Keratinocyte (primary cell): ENCODE results near the gene DNPH1. TPM values are rescaled to one million over a fixed set of nuclear protein-coding genes. Genes with fewer than 3 reads are reported as not detected.

Source experiments
- DNase-seq: peaks from one replicate; pipeline ENCODE4 v3.0.0-alpha.2; 2011; ENCODE audit warnings: low read depth, missing footprints, low spot score
- FAIRE-seq: peaks from 2 replicates; lab custom pipeline; 2011; peaks lifted over from hg19 to GRCh38; lab: Jason Lieb, UNC
- H2AFZ ChIP-seq: 2 replicates; pipeline ENCODE4 v1.6.0; 2012; ENCODE audit warnings: low read length, control low read depth, inconsistent platforms; ENCODE audit not compliant: control insufficient read depth
- H3K27ac ChIP-seq: 2 replicates; pipeline ENCODE4 v1.5.1; 2011; ENCODE audit warnings: low read length; ENCODE audit not compliant: control insufficient read depth, insufficient read depth
- H3K27me3 ChIP-seq: 3 replicates; pipeline ENCODE4 v1.6.0; 2011; ENCODE audit warnings: low read length; ENCODE audit not compliant: control insufficient read depth, insufficient read depth; ENCODE audit errors: extremely low read depth
- H3K36me3 ChIP-seq, 2 experiments: 2 replicates in 1 of 2; 3 replicates in 1 of 2; pipeline ENCODE4 v1.5.1; 2011; ENCODE audit warnings: low read length in 2 of 2, mild to moderate bottlenecking in 1 of 2; ENCODE audit not compliant: control insufficient read depth in 2 of 2, insufficient read depth in 2 of 2; ENCODE audit errors: extremely low read depth in 1 of 2
- H3K4me1 ChIP-seq: 3 replicates; pipeline ENCODE4 v1.5.1; 2011; ENCODE audit warnings: low read length; ENCODE audit not compliant: control insufficient read depth, insufficient read depth; ENCODE audit errors: extremely low read depth
- H3K4me2 ChIP-seq: 3 replicates; pipeline ENCODE4 v1.6.0; 2011; ENCODE audit warnings: low read depth, low read length; ENCODE audit not compliant: control insufficient read depth, insufficient read depth; ENCODE audit errors: extremely low read depth
- H3K4me3 ChIP-seq, 3 experiments: fragments of 200-600 bp in 1 of 3; sonication (generic) in 1 of 3; 2 replicates in 2 of 3; 3 replicates in 1 of 3; pipeline ENCODE4 v1.5.1; 2011 to 2016; ENCODE audit warnings: low read length in 3 of 3, mild to moderate bottlenecking in 3 of 3, control low read depth in 2 of 3, inconsistent platforms in 1 of 3, low read depth in 1 of 3, mixed read lengths in 1 of 3, mixed run types in 1 of 3, moderate library complexity in 1 of 3; ENCODE audit not compliant: control insufficient read depth in 2 of 3, insufficient read depth in 2 of 3; ENCODE audit errors: extremely low read depth in 1 of 3
- H3K79me2 ChIP-seq: 2 replicates; pipeline ENCODE4 v1.6.0; 2012; ENCODE audit warnings: low read length; ENCODE audit not compliant: control insufficient read depth, insufficient read depth
- H3K9ac ChIP-seq: 3 replicates; pipeline ENCODE4 v1.6.0; 2011; ENCODE audit warnings: low read length; ENCODE audit not compliant: control insufficient read depth, insufficient read depth; ENCODE audit errors: extremely low read depth
- H3K9me1 ChIP-seq: 3 replicates; pipeline ENCODE4 v1.6.0; 2011; ENCODE audit warnings: low read length; ENCODE audit not compliant: control insufficient read depth, insufficient read depth; ENCODE audit errors: extremely low read depth
- H3K9me3 ChIP-seq: 2 replicates; pipeline ENCODE4 v1.5.1; 2012; ENCODE audit warnings: low read depth, low read length; ENCODE audit not compliant: control insufficient read depth
- H4K20me1 ChIP-seq: 3 replicates; pipeline ENCODE4 v1.6.0; 2011; ENCODE audit warnings: low read length; ENCODE audit not compliant: control insufficient read depth, insufficient read depth; ENCODE audit errors: extremely low read depth
- CTCF ChIP-seq, 3 experiments: IDR thresholded peaks in 1 of 3; conservative IDR thresholded peaks in 1 of 3; optimal IDR thresholded peaks in 1 of 3; 2 replicates in 2 of 3; 3 replicates in 1 of 3; pipeline versions ENCODE3 to v1.5.1; 2011; ENCODE audit warnings: low read length in 3 of 3, mild to moderate bottlenecking in 3 of 3, moderate library complexity in 2 of 3, control low read depth in 1 of 3, inconsistent platforms in 1 of 3; ENCODE audit not compliant: insufficient read depth in 2 of 3; ENCODE audit errors: extremely low read depth in 1 of 3
- EZH2 ChIP-seq: IDR thresholded peaks from one replicate; pipeline ENCODE4 v1.6.1; 2012; ENCODE audit warnings: inconsistent platforms, mild to moderate bottlenecking, low read length, moderate library complexity
- dilution Hi-C: fragments of 300-500 bp; cut with MboI; formaldehyde crosslinking; loops from one replicate; pipeline ENCODE4 v1.7.0; 2020; ENCODE audit warnings: low sequenced_read_pairs; ENCODE audit not compliant: extremely low pct_ligation_motif_present
- polyA plus RNA-seq, 5 experiments: library from polyadenylated mRNA; depleted of rRNA in 3 of 5; stranded (reverse) in 3 of 5; stranded (forward) in 1 of 5; unstranded in 1 of 5; fragments of >200 nt; gene quantifications; 1 replicate in 1 of 5; 2 replicates in 3 of 5; 3 replicates in 1 of 5; pipeline versions ENCODE4 v1.2.1 to v1.2.3, GENCODE V29; 2011 to 2012; ENCODE audit warnings: missing spikeins in 2 of 5, low read depth in 1 of 5, low replicate concordance in 1 of 5

DNPH1 gene
- polyA plus RNA-seq, 1 donor (not counting 4 experiments of a cell fraction or from before 2014, with no cell fraction given): 73.9 TPM

DNA sequence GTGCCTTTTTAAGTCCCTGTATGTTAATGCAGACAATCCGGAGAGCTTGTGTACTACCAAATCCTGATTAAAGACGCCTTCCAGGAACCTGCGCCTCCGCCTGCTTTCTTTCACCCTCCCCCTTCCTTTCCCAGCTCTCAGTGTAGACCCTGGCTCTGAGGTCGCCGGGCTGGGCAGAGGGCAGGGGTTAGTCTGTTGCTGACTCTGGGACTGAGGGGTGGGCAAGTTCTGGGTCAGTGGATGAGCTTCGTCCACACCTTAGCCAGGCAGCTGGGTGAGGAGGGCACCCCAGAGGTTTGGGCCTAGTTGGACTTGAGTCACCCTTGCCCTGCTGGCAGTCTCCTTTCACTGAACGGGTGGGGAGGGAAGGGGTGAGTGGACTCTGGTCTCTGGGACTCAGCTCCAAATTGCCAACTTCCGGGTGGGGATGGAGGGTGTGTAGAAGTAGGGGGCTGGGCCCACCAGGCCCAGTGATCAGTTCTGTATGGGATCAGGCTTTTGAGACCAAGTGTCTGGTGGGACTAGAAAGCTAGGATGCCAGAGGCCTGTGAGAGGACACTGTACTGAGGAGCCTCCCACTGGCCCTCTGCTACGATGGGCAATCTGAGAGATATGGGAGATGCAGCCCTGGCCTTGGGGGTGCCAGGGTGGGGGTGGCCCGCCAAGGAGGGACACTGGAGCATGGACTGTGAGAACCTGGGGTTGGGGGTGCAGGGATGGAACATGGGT is 47.5 kb upstream of the DNPH1 start:
- Histone ChIP-seq H3K4me1 (no peaks in the 10 kb centered on the region), H2AFZ (no peak overlapping the region), H3K9ac (no peak overlapping the region), H3K36me3 (no peaks in the 10 kb centered on the region), H3K27me3 (peaks cover 47% of the 10 kb centered on the region), H3K9me3 (no peaks in the 10 kb centered on the region), H3K9me1 (no peaks in the 10 kb centered on the region), H3K27ac (no peak overlapping the region), H3K4me3 (no peak overlapping the region), H4K20me1 (no peaks in the 10 kb centered on the region), H3K79me2 (no peaks in the 10 kb centered on the region), H3K4me2 (no peak overlapping the region)
- DNase-seq (no peak), FAIRE-seq (no peak)
- dilution Hi-C loops: no loop called here
- TF ChIP-seq CTCF (optimal IDR thresholded peaks at IDR 0.05 in 1 of 3, IDR thresholded peaks at IDR 0.05 in 1 of 3, conservative IDR thresholded peaks at IDR 0.05 in 1 of 3; ENCODE audit: extremely low read depth in 1 of 3, insufficient read depth in 2 of 3, low read length in 3 of 3): no peak
- no peak for TF ChIP-seq EZH2

DNA sequence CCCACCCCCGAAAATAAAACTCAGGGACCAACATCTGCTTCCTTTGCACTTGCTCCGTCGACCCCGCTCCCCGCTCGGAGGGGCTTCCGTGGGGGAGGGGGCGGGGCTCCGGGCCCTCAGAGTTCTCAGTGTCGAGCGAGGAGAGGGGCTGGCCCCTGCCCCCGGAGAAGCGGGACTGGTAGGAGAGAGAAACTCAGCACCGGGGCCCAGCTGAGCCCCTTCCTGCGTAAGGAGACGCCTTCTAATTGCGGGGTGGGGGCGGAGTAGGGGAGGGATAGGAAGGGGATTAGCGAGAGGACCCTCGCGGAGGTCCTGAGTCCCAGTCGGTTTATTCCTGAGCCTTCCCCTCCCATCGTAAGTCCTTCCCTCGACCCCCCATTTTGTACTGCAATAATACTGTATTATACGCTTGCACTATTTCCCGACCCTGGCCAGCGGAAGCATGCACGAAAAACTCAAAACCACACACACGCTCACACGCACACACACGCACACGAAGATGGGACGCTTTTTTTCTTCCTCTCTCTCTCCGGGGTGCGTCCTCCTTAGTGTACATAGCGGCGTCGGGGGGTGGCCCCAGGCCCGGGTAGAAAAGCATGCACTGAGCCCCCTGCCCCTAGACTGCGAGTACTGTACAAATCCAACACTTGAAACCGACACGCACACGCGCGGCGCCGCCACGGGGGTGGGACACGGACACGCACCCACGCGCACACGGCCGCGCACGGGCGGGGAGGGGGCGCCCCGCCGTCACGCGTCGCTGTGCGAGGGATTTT is 46.7 kb upstream of the DNPH1 start:
- no peak for DNase-seq
- H3K9me3 ChIP-seq: no peaks in the 10 kb centered on the region
- no peak overlapping the region for H3K4me2 ChIP-seq
- no peak for TF ChIP-seq CTCF (optimal IDR thresholded peaks at IDR 0.05 in 1 of 3, IDR thresholded peaks at IDR 0.05 in 1 of 3, conservative IDR thresholded peaks at IDR 0.05 in 1 of 3; ENCODE audit: extremely low read depth in 1 of 3, insufficient read depth in 2 of 3, low read length in 3 of 3)
- peak; percentile 46 for TF ChIP-seq EZH2
- no peak for FAIRE-seq
- peaks cover 47% of the 10 kb centered on the region for H3K27me3 ChIP-seq
- H4K20me1 ChIP-seq: no peaks in the 10 kb centered on the region
- H2AFZ ChIP-seq: no peak overlapping the region
- H3K9ac ChIP-seq: no peak overlapping the region
- no peaks in the 10 kb centered on the region for H3K4me1 ChIP-seq
- H3K9me1 ChIP-seq: no peaks in the 10 kb centered on the region
- H3K36me3 ChIP-seq: no peaks in the 10 kb centered on the region
- H3K79me2 ChIP-seq: no peaks in the 10 kb centered on the region
- H3K27ac ChIP-seq: no peak overlapping the region
- H3K4me3 ChIP-seq: no peak overlapping the region
- dilution Hi-C loops: no loop called here
